NCI-H2081 treated with DMSO at 0.1 percent for 48 hours (cell line): Measurements from ENCODE around the gene GNB1L.

Experiments
- DNase-seq: peaks from one replicate; lab custom pipeline; 2025; lab: John Stamatoyannopoulos, UW

The GNB1L gene

GRCh38 chr22:19760951-19761724 lies 93.5 kb downstream of the GNB1L start:
- no peak for DNase-seq

DNA sequence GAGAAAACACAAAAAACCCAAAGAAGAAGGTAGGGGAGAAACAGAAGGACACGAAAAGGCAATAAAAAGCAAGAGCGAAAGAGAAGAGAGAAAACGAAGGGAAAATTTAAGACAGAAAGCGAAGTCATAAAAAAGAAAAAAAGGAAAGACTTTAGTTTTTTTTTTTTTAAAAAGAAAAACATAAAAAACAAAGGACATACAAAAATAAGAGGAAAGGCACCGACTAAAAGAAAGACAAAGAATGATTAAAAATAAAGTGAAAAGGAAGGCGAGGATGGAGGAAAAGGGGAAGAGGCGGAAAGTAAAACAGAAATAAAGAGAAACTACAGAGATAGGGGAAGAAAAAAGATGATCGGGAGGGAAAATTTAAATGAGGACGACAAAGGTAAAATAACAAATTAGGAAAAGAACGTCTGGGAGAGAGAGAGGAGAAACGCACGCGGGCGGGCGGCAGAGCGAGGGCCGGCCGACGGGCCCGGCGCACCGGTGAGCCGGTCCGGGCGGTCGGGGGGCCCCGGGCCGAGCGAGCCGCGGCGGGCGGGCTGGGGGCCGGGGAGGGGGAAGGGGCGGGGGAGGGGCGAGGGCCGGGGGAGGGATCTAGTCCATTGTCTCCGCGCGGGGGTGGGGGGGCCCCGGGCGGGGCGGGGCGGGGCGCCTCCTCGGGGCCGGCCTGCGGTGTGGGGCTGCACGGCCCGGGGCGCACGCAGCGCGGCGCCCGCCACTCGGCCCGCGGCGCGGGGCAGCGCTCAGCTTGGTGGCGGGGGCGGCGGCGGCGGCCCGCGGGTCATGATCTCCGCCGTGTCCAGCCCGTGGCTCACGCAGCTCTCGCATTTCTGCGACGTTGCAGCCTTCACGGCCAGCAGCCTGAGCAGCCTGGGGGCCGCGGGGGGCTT lies 94.4 kb downstream of the GNB1L start, which contains the start of gene TBX1:
TBX1 (plus strand) TSS at position 721 of the 893 bp plus-strand sequence; CDS start at position 787, 66 bp downstream.
- DNase-seq = no peak

DNA sequence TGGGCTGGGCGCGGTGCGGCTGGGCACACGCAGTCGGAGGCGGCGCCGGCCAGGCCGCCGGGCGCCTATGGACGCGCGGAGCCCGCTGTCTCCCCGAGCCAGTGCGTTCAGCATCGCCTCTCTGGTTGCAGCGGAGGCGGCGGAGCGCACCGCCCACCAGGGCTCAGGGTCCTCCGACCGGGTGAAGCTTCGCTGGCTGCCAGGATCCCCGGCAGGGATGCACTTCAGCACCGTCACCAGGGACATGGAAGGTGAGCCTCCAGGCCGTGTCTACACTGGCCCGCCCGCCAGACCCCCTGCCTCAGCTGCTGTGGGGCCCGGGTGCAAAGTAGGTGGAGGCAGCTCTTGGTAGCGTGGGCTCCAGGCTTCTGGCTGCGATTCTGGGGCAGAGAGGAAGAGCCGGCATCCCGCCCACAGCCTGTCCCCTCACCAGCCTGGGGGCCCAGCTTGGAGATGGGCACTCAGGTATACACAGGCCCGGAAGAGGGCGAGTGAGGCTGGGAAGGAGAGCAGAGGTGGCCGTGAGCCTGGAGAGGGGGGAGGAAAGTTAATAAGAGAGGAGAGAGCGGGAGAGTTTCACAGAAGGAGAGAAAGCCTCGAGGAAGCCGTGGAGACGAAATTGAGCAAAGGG lies 95.1 kb downstream of the GNB1L start:
- DNase-seq = no peak

GRCh38 chr22:19758896-19759426 lies 95.7 kb downstream of the GNB1L start:
- no peak for DNase-seq

DNA sequence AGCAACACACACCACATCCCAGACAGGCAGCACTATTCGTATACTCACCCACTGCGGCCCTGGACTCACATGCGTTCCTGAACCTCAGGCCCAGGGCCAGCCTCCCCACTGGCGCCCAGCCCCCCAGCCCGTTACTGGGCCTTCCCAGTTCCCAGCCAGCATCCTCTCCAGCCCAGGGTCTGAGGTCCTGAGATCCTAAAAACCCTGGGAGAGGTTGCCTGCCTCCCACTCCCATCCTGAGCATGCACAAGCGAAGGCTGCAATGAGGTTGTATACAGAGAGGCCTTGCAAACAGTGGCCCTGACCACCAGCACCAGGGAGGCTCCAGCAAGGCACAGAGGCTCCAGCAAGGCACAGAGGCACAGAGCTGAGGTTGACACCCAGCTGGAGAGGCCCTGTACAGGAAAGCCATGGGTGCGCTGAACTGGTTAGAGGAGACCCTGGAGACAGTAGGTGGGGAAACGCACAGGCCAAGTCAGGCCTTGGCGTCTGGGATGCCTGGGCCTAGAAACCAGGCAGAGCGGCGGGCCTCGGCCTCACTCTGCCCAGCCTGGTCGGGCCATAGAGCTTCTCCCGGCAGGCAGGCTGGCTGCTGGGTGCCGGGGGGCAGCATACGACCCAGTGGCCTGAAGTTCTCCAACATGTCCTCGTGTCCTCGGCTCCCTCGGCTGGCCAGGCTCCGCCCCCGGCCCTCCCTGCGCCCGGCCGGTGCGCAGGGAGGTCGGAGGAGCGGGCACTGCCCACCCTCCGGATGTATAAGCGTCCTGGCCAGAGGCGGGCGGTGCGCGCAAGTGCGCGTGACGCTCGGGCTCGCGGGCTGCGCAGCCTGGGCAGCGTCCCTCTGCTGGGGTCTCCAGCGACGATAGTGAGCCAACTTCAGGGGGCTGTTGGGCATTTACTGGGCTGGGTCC lies 96.4 kb downstream of the GNB1L start:
- no peak for DNase-seq

GRCh38 chr22:19757140-19757984 lies 97.3 kb downstream of the GNB1L start:
- DNase-seq = no peak

- no peak for DNase-seq
Measured at GRCh38 chr22:19756288-19757128, 98.2 kb downstream of the GNB1L start.

- no peak for DNase-seq
Measured at GRCh38 chr22:19755722-19756287, 98.9 kb downstream of the GNB1L start.

- DNase-seq = no peak
Measured at GRCh38 chr22:19755145-19755710, 99.4 kb downstream of the GNB1L start.

DNA sequence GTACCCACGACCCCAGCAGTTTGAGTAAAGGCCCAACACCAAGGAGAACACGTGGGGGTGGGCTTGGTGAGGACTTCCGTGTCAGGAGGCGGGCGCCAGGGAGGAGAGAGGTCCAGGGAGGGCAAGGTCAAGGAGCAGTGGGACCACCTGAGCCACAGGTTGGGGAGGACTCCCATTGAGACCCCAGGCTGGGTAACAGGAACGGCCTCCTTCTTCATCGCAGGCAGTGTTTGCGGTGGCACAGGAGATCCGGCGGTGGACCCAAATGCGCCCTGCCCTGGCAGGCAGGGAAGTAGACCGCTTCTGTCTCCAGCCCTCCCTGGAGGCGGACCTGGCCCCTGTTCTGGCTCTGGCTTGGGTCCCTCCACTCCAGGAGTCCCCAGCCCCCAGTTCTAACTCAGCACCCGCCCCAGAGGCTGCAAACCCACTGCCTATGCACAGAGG lies 100.0 kb downstream of the GNB1L start:
- no peak for DNase-seq

GRCh38 chr22:19753996-19754700 lies 100.5 kb downstream of the GNB1L start:
- DNase-seq = no peak

DNA sequence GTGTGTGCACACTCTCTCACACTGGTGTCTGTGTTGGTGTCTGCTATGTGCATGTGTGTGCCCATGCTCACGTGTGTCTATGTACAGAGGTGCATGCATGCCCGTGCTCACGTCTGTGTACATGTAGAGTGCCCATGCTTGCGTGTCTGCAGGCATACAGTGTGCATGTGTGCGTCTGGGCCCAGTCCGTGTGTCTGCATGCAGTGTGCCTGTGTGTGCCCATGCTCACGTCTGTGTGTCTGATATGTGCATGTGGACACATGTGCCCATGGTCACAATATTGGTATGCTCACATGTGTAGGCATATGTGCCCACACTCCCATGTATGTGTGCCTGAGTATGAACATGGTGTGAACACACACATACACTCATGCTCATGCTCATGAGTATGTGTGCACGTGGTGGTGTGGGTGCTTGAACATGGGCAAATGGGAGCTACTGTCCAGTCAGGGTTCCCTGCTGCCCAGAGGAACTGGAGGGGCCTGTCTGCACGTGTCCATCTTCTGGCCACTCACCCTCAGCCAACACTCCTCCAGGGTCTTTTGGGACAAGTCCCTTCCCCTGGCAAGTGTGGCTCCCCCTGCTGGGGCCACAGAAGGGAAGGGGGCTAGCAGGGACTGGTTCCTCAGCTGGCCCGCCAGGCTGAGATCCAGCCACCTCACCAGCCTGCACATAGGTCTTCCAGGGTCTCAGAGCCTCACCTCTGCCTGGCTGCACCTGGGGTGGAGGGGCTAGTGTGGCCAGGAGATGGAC lies 101.4 kb downstream of the GNB1L start:
- no peak for DNase-seq

- no peak for DNase-seq
Measured at GRCh38 chr22:19751497-19752245, 103.0 kb downstream of the GNB1L start.

DNA sequence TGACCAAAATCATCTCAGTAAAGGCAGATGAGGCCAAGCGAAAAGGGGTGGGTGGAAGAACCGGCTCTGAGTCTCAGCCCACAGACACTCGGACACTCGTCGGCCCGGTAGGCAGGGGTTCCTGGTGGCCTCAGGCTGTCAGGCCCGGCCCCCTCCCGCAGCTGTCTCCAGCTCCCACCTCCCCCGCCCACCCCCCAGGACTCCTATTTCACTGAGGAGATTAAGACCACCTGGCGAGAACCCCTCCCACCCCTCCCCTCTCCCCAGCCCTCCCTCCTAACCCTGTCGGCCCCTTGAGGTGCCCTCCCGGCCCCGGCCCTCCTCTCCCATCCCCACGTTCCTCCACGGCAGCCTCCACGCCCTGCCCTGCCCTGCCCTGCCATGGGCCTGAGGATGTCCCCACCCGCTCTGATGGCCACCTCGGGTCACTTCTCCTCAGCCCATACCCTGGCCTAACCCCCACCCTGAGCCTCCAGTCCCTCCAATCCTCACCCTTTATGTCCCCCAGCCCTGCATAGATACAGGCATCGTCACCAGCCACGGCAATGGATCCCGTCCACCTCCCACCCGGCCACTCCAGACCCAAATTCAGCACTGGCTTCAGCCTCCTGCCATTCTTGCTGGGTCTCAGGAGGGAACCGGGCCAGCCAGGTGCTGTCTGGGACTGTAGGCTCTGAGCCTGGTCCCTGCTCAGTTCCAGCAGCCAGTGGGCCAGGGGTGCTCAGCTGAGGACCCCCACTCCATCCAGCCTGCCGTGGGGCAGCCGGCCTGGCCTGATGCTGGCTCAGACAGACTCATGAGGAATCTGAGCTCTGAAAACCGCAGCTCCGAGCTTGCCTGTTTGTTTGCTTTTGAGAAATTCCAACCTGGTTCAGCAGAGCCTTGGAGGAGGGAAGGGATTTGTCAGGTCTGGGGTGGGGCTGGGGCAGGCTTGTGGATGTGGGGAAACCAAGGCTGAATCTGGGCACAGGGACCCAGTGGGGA lies 103.9 kb downstream of the GNB1L start:
- DNase-seq = no peak

GRCh38 chr22:19749876-19750275 lies 104.8 kb downstream of the GNB1L start:
- DNase-seq = no peak
